Stimulated activated naive B cell treated with anti-CD40 and anti-IgM and Interleukin-4, amounts not matched to agents 10 μg/mL and 1 μg/mL and 100 μg/mL, for 72 hours (primary cell): ENCODE results near the gene RNU1-3.
"Not testable (repeated sequence)": the region's sequence is repeated elsewhere in the genome, so short reads cannot be mapped to it uniquely, and the experiment has no call there.

Experiments
- ATAC-seq, 2 donors: fragments of 150-1000 bp; cut with Tn5 transposase; replicated peaks; 2 replicates each; pipeline ENCODE4 v1.10.0; 2021; ENCODE audit warnings: moderate library complexity in 1 of 2
- DNase-seq: peaks from one replicate; pipeline ENCODE4 v3.0.0; 2021
- H3K27ac Mint-ChIP-seq: one replicate; pipeline ENCODE4 v1.8.0; 2022; ENCODE audit warnings: mild to moderate bottlenecking, mixed read lengths
- H3K27me3 Mint-ChIP-seq, 2 donors: one replicate each; pipeline ENCODE4 v1.8.0; 2022; ENCODE audit warnings: mixed read lengths in 2 of 2
- H3K36me3 Mint-ChIP-seq, 2 donors: one replicate each; pipeline ENCODE4 v1.8.0; 2022; ENCODE audit warnings: mixed read lengths in 2 of 2, mild to moderate bottlenecking in 1 of 2
- H3K4me1 Mint-ChIP-seq, 2 donors: one replicate each; pipeline ENCODE4 v1.8.0; 2022; ENCODE audit warnings: mixed read lengths in 2 of 2, mild to moderate bottlenecking in 1 of 2
- H3K4me3 Mint-ChIP-seq, 2 donors: one replicate each; pipeline ENCODE4 v1.8.0; 2022; ENCODE audit warnings: mild to moderate bottlenecking in 2 of 2, mixed read lengths in 2 of 2, moderate library complexity in 1 of 2
- H3K9me3 Mint-ChIP-seq, 2 donors: one replicate each; pipeline ENCODE4 v1.8.0; 2022; ENCODE audit warnings: mixed read lengths in 2 of 2, mild to moderate bottlenecking in 1 of 2

Gene RNU1-3

DNA sequence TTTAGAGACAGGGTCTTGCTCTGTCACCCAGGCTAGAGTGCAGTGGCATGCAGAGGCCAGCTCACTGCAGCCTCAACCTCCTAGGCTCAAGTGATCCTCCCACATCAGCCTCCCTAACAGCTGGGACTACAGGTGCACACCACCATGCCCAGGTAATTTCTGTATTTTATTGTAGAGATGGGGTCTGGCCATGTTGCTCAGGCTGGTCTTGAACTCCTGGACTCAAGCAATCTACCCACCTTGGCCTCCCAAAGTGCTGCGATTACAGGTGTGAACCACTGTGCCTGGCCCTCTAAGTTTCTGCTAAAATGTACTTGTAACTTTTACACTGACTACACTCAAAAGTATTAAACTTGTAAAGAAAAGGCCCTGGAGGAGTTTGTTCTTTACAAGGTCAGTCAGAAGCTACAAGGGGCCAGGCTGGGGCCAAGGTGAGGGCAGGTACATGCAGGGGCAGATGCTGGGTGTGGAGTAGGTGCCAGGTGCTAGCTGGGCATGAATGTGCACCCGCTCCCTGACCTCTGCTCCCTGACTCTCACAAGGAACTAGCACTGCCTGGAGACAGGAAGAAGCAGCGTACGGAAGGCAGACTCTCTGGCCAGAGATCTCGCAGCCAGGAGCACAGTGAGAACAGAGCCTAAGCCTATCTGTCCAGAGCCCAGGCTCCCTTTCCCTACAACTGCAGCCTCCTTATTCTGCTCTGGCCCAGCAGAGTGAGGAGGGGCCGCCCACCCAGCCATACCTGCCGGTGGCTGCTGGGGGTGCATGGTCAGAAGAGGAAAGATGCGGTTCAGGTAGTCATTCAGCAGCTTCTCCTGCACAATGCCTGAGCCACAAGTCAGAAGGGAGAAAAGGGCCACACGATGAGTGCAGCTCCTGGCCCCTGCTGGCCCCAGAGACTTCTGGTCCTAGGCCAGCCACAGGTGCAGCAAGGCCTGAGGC lies 24.5 kb downstream of the RNU1-3 start:
- not testable (repeated sequence) for H3K27me3 Mint-ChIP-seq, DNase-seq, H3K4me3 Mint-ChIP-seq, H3K4me1 Mint-ChIP-seq, H3K9me3 Mint-ChIP-seq, H3K36me3 Mint-ChIP-seq, H3K27ac Mint-ChIP-seq, ATAC-seq

DNA sequence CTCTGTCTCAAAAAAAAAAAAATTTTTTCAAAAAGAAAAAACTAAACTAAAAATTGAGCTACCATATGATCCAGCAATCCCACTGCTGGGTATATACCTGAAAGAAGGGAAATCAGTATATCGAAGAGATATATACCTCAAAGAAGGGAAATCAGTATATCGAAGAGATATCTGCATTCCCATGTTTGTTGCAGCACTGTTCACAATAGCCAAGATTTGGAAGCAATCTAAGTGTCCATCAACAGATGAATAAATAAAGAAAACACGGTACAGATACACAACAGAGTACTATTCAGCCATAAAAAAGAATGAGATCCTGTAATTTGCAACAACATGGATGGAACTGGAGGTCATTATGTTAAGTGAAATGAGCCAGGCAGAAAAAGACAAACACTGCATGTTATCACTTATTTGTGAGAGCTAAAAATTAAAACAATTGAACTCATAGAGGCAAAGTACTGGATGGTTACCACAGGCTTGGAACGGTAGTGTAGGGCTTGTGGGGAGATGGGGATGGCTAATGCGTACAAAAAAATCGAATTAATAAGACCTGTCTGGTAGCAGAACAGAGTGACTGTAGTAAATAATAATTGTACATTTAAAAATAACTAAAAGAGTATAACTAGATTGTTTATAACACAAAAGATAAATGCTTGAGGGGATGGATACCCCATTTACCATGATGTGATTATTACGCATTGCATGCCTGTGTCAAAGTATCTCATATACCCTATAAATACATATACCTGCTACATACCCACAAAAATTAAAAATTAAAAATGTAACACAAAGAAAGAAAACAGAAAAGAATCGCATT lies 25.4 kb downstream of the RNU1-3 start:
- H3K9me3 Mint-ChIP-seq, H3K4me3 Mint-ChIP-seq, H3K27ac Mint-ChIP-seq, H3K4me1 Mint-ChIP-seq, ATAC-seq, H3K36me3 Mint-ChIP-seq, H3K27me3 Mint-ChIP-seq, DNase-seq: not testable (repeated sequence)

DNA sequence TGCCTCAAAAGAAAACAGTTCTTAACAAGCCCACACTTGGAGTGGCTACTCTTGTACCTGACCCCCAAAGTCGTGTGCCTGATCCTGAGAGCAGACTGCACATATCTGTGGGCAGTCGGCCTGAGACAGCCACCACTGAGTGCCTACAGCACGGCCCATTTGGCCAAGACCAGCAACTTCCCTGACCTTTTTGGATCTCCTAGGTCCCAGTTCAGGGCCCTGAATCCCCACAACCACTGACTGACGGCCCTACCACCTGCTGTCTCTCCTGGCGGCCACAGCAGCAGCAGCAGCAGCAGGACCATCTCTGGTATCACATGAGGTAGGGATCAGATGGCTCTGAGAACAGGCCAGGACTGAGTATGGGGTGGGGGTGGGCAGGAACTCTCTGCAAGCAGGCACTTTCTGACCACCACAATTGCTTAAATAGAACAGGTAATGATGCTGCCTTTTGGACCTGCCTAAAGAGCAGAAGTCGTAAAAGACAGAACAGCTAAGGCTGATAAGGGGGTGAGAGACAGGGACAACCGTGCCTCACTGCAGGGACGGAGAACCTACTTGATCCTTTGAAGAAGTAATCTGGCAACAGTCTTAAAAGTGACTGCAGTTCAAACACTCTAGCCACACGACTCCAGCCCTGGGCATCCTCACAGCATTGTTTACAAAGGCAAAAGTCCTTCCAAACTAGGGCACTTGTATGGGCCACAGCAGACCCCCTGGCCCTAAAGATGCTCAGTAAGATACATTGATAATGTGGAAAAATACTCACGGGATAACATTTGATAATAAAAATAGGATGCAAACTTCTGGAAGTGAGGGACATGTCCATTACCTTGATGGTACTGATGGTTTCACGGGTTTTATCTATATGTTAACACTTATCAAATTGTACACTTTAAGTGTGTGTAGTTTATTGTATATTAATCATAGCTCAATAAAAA lies 27.4 kb downstream of the RNU1-3 start:
- DNase-seq, H3K27ac Mint-ChIP-seq, ATAC-seq, H3K9me3 Mint-ChIP-seq, H3K27me3 Mint-ChIP-seq, H3K4me1 Mint-ChIP-seq, H3K4me3 Mint-ChIP-seq, H3K36me3 Mint-ChIP-seq: not testable (repeated sequence)

DNA sequence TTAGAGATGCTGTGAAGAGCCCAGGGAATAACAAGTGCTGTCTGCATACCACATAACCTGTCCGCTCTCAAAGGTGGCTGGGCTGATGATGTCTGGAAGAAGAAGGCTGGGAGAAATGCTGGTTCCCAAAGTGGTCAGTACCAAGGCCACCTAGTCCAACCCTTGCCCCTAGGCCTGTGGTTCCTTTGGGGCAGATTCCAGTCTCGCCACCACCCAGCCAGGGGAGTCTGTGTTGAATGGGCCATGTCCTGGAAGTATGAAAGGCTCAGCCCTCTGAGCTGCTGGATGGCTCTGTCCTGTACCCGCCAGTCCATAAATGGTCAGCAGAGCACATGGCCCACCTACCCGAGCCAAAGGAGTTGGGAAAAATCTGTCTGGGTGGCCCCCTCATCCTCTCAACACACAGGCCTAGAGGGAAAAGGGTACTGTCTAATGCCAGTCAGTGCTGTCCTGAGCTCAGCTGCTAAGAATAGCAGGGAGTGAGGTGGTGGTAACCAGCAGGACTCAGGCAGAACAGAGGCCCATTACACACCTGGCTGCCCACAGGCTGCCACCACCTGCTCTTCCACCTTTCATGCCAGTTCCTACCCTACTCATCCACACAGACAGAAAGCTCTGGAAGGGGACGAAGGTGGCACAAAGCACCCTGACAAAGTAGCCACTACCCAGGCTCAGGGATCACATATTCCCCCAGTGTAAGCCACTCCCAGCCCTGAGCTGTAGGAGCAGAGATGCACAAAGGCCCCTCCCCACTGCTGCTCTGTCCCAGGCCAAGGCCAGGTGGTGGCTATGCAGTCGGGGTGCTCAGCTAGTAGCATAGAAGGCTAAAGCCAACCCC lies 28.6 kb downstream of the RNU1-3 start:
- peak in 1 of 2 donors; percentile 18 for ATAC-seq
- H3K9me3 Mint-ChIP-seq, H3K4me1 Mint-ChIP-seq, H3K4me3 Mint-ChIP-seq, DNase-seq, H3K27me3 Mint-ChIP-seq, H3K27ac Mint-ChIP-seq: not testable (repeated sequence)
- H3K36me3 Mint-ChIP-seq, result peaks cover 14 to 17% of the 10 kb centered on the region in 2 donors

DNA sequence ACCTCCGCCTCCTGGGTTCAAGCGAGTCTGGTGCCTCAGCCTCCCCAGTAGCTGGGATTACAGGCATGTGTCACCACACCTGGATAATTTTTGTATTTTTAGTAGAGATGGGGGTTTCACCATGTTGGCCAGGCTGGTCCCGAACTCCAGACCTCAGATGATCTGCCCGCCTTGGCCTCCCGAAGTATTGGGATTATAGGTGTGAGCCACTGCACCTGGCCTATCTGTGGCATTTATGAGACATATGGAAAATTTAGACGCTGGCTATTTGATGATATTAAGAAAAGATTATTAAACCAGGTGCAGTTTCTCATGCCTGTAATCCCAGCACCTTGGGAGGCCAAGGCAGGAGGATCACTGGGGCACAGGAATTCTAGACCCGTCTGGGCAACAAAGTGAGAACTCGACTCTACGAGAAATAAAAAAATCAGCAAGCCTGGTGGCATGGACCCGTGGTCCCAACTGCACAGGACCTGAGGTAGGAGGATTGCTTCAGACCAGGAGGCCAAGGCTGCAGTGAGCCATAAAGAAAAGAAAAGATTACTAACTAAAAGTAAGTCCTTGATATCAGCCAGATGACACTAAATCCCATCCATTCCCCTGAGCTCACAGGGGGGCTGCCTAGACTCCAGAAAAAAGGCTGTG lies 30.1 kb downstream of the RNU1-3 start:
- not testable (repeated sequence) for H3K9me3 Mint-ChIP-seq, H3K27me3 Mint-ChIP-seq, H3K27ac Mint-ChIP-seq, ATAC-seq, DNase-seq, H3K4me1 Mint-ChIP-seq, H3K4me3 Mint-ChIP-seq
- H3K36me3 Mint-ChIP-seq, result peaks cover 27 to 32% of the 10 kb centered on the region in 2 donors

DNA sequence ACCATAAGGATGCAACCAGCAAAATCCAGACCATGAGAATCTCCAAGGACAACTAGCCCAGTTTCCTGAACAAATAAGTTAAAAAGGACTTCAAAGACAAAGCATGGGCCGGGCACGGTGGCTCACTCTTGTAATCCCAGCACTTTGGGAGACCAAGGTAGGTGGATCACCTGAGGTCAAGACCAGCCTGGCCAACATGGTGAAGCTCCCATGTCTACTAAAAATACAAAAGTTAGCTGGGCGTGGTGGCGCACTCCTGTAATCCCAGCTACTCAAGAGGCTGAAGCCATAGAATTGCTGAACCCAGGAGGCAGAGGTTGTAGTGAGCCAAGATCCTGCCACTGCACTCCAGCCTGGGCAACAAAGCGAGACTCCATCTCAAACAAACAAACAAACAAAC lies 30.8 kb downstream of the RNU1-3 start:
- peaks cover 34 to 39% of the 10 kb centered on the region in 2 donors for H3K36me3 Mint-ChIP-seq
- not testable (repeated sequence) for DNase-seq

DNA sequence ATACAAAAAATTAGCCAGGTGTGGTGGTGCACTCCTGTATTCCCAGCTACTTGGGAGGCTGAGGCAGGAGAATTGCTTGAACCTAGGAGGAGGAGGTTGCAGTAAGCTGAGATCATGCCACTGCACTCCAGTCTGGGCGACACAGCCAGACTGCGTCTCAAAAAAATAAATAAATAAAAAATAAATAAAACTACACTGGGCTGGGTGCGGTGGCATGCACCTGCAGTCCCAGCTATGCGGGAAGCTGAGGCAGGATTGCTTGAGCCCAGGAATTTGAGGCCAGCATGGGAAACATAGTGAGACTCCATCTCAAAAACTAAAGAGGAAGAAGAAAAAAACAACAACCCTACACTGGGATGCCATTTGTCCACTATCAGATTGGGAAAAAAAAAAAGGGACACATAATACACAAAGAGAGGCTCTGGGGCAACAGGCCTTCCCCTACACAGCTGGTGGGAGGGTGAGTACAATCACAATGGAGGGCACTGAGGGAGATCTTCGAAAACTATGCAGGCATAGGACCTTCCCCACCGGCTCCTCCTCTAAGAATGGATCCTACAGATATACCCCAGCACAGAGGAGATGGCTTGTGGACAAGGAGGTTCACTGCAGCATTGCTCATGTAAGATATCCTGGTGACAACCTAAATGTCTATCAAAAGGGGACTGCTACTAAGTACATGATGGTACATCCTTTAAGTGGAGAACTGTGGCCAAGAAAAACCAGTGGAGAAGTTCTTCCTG lies 33.0 kb downstream of the RNU1-3 start:
- not testable (repeated sequence) for H3K27me3 Mint-ChIP-seq, H3K9me3 Mint-ChIP-seq, H3K4me1 Mint-ChIP-seq, DNase-seq, ATAC-seq, H3K27ac Mint-ChIP-seq, H3K4me3 Mint-ChIP-seq
- peaks cover 54 to 58% of the 10 kb centered on the region in 2 donors for H3K36me3 Mint-ChIP-seq

More for the DNA sequence above, 30.8 kb downstream of the RNU1-3 start:
- not testable (repeated sequence) for ATAC-seq, H3K9me3 Mint-ChIP-seq, H3K4me3 Mint-ChIP-seq, H3K27me3 Mint-ChIP-seq, H3K27ac Mint-ChIP-seq, H3K4me1 Mint-ChIP-seq

DNA sequence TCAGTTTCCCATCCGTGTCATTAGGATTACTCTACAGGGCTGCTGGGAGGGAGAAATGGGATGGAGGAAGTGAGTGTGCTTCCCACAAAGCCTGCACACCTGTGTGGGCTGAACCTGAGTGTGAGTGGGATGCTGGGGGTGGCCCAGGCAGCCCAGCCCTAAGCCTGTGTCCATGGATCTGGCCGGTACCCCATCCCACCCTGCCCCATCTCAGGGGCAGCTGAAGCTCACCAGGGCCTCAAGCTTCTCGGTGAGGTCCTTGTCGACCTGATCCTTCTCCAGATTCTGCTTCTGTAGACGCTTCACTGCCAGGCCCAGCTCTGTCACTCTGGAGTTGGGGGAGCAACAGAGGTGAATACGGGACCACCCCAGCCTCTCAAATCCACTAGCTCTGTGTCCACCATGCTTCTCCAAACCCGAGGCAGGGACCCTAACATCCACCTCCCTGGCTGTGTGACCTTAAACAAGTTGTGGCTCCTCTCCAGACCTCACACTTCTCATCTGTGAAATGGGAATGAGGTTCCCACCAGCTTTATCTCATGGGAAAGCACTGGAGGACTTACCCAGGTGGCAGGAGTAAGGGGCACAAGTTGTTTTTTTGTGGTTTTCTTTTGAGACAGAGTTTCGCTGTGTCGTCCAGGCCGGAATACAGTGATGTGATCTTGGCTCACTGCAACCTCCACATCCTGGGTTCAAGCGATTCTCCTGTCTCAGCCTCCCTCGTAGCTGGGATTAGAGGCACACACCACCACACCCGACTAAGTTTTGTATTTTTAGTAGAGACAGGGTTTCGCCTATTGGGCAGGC lies 34.5 kb downstream of the RNU1-3 start:
- H3K4me3 Mint-ChIP-seq, H3K9me3 Mint-ChIP-seq, H3K4me1 Mint-ChIP-seq, DNase-seq, ATAC-seq, H3K27me3 Mint-ChIP-seq: not testable (repeated sequence)
- Mint-ChIP-seq H3K36me3 (peaks cover 65 to 71% of the 10 kb centered on the region in 2 donors), H3K27ac (peak overlapping the region; percentile 10)

DNA sequence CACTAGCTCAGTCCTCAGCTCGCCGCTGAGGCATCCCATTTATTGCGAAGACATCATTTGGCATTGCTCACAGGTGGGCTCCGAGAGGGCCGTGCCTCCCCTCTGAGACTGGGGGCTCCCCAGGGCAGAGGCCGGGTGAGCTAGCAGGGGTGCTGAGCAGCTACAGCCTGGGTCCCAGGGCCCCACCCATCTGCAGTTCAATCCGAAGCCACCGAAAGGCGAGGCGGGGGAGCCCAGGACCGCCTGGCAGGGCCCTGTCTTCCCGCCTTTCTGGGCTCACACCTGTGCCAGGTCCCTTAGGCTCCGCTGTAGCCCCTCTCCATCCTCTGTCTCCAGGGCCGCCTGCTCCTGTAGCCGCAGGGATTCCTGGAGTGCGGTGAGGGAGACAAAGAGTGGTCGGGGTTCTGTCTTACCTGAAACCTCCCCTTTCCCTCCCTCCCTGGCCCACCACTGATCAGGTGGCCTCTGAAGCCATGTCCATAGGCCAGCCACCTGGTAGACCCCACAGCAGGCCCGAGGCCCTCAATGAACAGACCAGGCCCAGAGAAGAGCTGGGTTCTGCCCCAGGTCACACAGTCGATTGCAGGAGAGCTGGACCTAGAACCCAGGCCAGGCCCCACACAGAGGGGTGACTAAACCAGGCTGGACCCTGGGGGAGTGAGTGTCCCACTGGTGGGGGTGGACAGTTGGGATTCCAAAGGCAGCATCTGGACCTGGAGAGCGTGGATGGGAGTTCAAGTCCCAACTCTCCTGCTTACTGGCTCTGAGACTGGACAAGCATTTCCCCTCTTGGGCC lies 35.3 kb downstream of the RNU1-3 start:
- no peak for ATAC-seq
- Mint-ChIP-seq H3K36me3 (peaks cover 67 to 73% of the 10 kb centered on the region in 2 donors), H3K4me1 (peaks cover 0 to 2% of the 10 kb centered on the region in 2 donors), H3K9me3 (no peaks in the 10 kb centered on the region), H3K27ac (no peak overlapping the region), H3K27me3 (no peaks in the 10 kb centered on the region), H3K4me3 (no peak overlapping the region)
- no peak for DNase-seq

DNA sequence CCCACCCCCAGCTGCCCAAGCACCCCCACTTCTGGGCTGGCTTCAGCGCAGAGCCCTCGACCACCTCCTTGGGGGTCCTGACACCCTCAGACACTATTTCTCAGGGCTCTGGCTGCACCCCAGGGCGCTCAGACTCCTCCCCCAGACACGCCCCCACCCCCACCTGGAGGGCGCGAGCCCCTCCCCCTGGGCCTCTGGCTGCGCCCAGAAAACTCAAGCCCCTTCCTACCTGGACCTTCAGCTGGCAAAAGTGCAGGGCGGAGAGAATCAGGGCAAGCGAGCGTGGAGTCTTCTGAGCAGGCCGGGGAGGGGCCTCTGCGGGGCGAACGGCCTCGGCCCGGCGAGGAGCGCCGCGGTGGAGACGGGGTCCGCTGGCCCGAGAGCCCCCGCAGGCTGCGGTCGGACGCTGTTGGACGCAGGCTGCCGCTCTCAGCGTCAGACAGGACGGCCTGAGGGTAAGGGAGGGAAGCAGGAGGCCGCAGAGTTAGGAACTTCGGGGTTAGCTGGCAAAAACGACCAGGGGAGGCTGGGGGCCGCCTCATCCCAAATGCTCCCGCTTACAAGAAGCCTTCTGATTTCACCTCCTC lies 36.0 kb downstream of the RNU1-3 start:
- peaks cover 0 to 2% of the 10 kb centered on the region in 2 donors for H3K4me1 Mint-ChIP-seq
- H3K9me3 Mint-ChIP-seq, result no peaks in the 10 kb centered on the region
- DNase-seq (no peak), ATAC-seq (no peak)
- no peak overlapping the region for H3K4me3 Mint-ChIP-seq
- H3K27me3 Mint-ChIP-seq, result no peaks in the 10 kb centered on the region
- peaks cover 73 to 74% of the 10 kb centered on the region in 2 donors for H3K36me3 Mint-ChIP-seq
- no peak overlapping the region for H3K27ac Mint-ChIP-seq
